HL-60 (cell line): Measurements from ENCODE around the gene DNASE2B.

ENCODE experiments used
- CTCF ChIP-seq: IDR thresholded peaks from one replicate; pipeline ENCODE4 v1.5.1; 2011; ENCODE audit warnings: low read length, control low read depth, inconsistent platforms; ENCODE audit not compliant: insufficient read depth
- GABPA ChIP-seq: IDR thresholded peaks from 2 replicates; pipeline ENCODE4 v1.6.1; 2012; ENCODE audit warnings: low read depth
- POLR2AphosphoS5 ChIP-seq: IDR thresholded peaks from 2 replicates; pipeline ENCODE4 v1.6.1; 2012; ENCODE audit warnings: low read depth
- REST ChIP-seq: IDR thresholded peaks from 2 replicates; pipeline ENCODE4 v1.6.1; 2012; ENCODE audit warnings: low read depth; ENCODE audit not compliant: insufficient replicate concordance
- SPI1 ChIP-seq: IDR thresholded peaks from 2 replicates; pipeline ENCODE4 v1.6.1; 2012; ENCODE audit warnings: low read depth, mild to moderate bottlenecking, borderline replicate concordance

- TF ChIP-seq CTCF = no peak
- TF ChIP-seq REST = no peak
- no peak for TF ChIP-seq POLR2AphosphoS5
- TF ChIP-seq SPI1 = no peak
- no peak for TF ChIP-seq GABPA
These were observed 24.6 kb downstream of the DNASE2B start for GRCh38 chr1:84422909-84423308.
